Muscle of back (tissue), 11 donors: ENCODE measurements around the gene MICALL2. TPM values are rescaled to one million over a fixed set of nuclear protein-coding genes. Genes with fewer than 3 reads are reported as not detected.

ENCODE experiments used
- DNase-seq, 3 donors: peaks; one replicate each; pipeline versions ENCODE4 v3.0.0 to v3.0.0-alpha.2; 2013
- polyA plus RNA-seq, 10 donors: library from polyadenylated mRNA; unstranded; fragments of 120-200 nt; gene quantifications; one replicate each; pipeline ENCODE4 v1.2.1, GENCODE V29; 2013; ENCODE audit not compliant: insufficient read length in 10 of 10

MICALL2 gene
- polyA plus RNA-seq, 10 donors: 4.0 to 10.2 (median 6.0) TPM

- no peak for DNase-seq
Observed at GRCh38 chr7:1493571-1493970, 34.3 kb upstream of the MICALL2 start.

GRCh38 chr7:1493129-1493528 lies 33.9 kb upstream of the MICALL2 start:
- DNase-seq: no peak

- DNase-seq: no peak
Observed at GRCh38 chr7:1492640-1493039, 33.4 kb upstream of the MICALL2 start.

- DNase-seq: no peak
Observed at GRCh38 chr7:1492221-1492620, 33.0 kb upstream of the MICALL2 start.

- DNase-seq: no peak
Observed at GRCh38 chr7:1490837-1491236, 31.6 kb upstream of the MICALL2 start.

- DNase-seq: no peak
Observed at GRCh38 chr7:1489336-1489735, 30.1 kb upstream of the MICALL2 start.

- DNase-seq: no peak
Observed at GRCh38 chr7:1488016-1488415, 28.7 kb upstream of the MICALL2 start.

- DNase-seq: no peak
Observed at GRCh38 chr7:1487466-1487865, 28.2 kb upstream of the MICALL2 start.

GRCh38 chr7:1486571-1486970 lies 27.3 kb upstream of the MICALL2 start:
- no peak for DNase-seq

- no peak for DNase-seq
Observed at GRCh38 chr7:1485156-1485555, 25.9 kb upstream of the MICALL2 start.

- no peak for DNase-seq
Observed at GRCh38 chr7:1484569-1484968, 25.3 kb upstream of the MICALL2 start.

GRCh38 chr7:1483536-1484505 lies 24.6 kb upstream of the MICALL2 start:
- no peak for DNase-seq

- no peak for DNase-seq
Observed at GRCh38 chr7:1483079-1483478, 23.8 kb upstream of the MICALL2 start.

- DNase-seq: no peak
Observed at GRCh38 chr7:1481300-1481699, 22.0 kb upstream of the MICALL2 start.

- no peak for DNase-seq
Observed at GRCh38 chr7:1480670-1481069, 21.4 kb upstream of the MICALL2 start.

- no peak for DNase-seq
Observed at GRCh38 chr7:1479287-1479686, 20.0 kb upstream of the MICALL2 start.

- DNase-seq: no peak
Observed at GRCh38 chr7:1478480-1478879, 19.2 kb upstream of the MICALL2 start.

GRCh38 chr7:1476859-1477258 lies 17.6 kb upstream of the MICALL2 start:
- no peak for DNase-seq

GRCh38 chr7:1475991-1476390 lies 16.7 kb upstream of the MICALL2 start:
- no peak for DNase-seq

- no peak for DNase-seq
Observed at GRCh38 chr7:1475393-1475792, 16.1 kb upstream of the MICALL2 start.

- DNase-seq: no peak
Observed at GRCh38 chr7:1474736-1475135, 15.5 kb upstream of the MICALL2 start.

GRCh38 chr7:1473864-1474512 lies 14.7 kb upstream of the MICALL2 start:
- DNase-seq: peak; percentile 67 to 93 (median 88)

- no peak for DNase-seq
Observed at GRCh38 chr7:1470901-1471300, 11.6 kb upstream of the MICALL2 start.
